DOHH2 (cell line): ENCODE data around the gene UBTD1.

Experiments used
- EZH2phosphoT487 ChIP-seq: fragments of 200-600 bp; sonication (generic); IDR thresholded peaks from 2 replicates; pipeline ENCODE4 v1.6.1; 2017; ENCODE audit warnings: borderline replicate concordance, mild to moderate bottlenecking, antibody characterized with exemption, low read length, moderate library complexity, mixed read lengths
- TF ChIP-seq, protein P1 (sequence below): fragments of 200-600 bp; sonication (generic); IDR thresholded peaks from one replicate; pipeline ENCODE4 v1.5.1; 2014; ENCODE audit warnings: antibody characterized with exemption, mild to moderate bottlenecking, low read depth, low read length; ENCODE audit not compliant: poor library complexity, severe bottlenecking

DNA sequence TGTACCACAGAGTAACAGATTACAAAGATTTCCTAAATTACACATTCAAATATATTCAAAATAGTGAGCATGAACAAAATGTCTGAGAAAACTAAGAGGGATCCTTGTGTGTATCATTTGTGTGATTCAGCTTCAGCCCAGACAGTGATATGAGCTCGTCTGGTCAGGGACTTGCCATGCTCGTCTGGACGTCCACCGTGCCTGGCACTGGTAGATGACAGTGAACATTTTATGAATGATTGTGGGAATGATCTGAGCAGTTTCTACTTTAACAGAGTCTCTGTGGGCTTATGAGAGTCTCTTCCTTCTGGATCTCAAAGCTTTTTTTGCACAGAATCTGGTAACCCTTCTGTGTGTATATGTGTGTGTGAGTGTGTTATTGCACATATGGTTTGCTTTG is 39.7 kb downstream of the UBTD1 start:
- TF ChIP-seq, protein P1, sequence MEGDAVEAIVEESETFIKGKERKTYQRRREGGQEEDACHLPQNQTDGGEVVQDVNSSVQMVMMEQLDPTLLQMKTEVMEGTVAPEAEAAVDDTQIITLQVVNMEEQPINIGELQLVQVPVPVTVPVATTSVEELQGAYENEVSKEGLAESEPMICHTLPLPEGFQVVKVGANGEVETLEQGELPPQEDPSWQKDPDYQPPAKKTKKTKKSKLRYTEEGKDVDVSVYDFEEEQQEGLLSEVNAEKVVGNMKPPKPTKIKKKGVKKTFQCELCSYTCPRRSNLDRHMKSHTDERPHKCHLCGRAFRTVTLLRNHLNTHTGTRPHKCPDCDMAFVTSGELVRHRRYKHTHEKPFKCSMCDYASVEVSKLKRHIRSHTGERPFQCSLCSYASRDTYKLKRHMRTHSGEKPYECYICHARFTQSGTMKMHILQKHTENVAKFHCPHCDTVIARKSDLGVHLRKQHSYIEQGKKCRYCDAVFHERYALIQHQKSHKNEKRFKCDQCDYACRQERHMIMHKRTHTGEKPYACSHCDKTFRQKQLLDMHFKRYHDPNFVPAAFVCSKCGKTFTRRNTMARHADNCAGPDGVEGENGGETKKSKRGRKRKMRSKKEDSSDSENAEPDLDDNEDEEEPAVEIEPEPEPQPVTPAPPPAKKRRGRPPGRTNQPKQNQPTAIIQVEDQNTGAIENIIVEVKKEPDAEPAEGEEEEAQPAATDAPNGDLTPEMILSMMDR = no peak
- no peak for TF ChIP-seq EZH2phosphoT487
